Measurements from ENCODE around the gene CAAP1. TPM values are rescaled to one million over a fixed set of nuclear protein-coding genes. Genes with fewer than 3 reads are reported as not detected.
"Not testable (repeated sequence)": the region's sequence is repeated elsewhere in the genome, so short reads cannot be mapped to it uniquely, and the experiment has no call there.

CAAP1 gene
- total and polyA plus RNA-seq, 10 donors: 10.6 to 22.3 (median 13.6) TPM

DNA sequence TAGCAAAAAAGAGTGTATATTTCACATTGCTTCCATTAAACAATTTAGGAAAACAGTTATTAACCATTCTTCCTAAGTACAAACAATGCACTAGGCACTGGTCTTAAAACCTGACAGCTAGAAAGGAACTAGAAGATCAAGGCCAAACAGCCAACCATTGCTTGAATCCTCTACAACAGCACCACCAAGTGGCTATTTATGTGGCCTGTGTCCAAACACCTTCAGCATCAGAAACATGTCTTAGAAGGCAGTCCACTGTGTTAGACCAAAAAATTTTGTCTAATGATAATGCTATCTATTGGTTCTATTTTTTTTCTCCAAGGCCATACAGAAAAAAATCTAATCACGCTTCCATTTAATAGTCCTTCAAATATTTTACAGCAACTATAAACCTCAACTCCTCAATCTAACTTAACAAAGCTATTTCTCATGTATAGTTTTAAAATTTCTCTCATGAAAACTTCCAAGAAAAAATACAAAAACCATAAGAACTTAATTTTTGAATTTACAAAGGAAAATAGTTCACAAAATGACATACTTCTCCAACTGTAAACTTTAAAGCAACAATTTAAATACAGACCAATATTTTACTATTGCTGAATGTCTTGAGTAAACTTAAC is 36.1 kb downstream of the CAAP1 start:
- 90 to 100% (median 95%) methylated on average over 1 of the region's 1 CpG for WGBS, 5 donors
- Histone ChIP-seq H3K36me3 (peaks cover 0 to 99% (median 45%) of the 10 kb centered on the region in 6 donors), H3K4me3 (no peak overlapping the region), H3K27me3 (replicated peaks in 1 of 7) (no peaks in the 10 kb centered on the region), H3K27ac (no peak overlapping the region), H3K9me3 (no peaks in the 10 kb centered on the region), H3K4me1 (no peaks in the 10 kb centered on the region)
- no peak for DNase-seq
- intact Hi-C loops (cut with DNase I; ENCODE audit: low total_unique reads): loop anchor here (10.0 kb wide), 1 partner anchor 112 kb away; no protein-coding TSS in a partner anchor
- TF ChIP-seq POLR2A (IDR thresholded peaks at IDR 0.05) (no peak), POLR2AphosphoS5 (IDR thresholded peaks at IDR 0.05) (no peak)
- TF ChIP-seq, protein P1, sequence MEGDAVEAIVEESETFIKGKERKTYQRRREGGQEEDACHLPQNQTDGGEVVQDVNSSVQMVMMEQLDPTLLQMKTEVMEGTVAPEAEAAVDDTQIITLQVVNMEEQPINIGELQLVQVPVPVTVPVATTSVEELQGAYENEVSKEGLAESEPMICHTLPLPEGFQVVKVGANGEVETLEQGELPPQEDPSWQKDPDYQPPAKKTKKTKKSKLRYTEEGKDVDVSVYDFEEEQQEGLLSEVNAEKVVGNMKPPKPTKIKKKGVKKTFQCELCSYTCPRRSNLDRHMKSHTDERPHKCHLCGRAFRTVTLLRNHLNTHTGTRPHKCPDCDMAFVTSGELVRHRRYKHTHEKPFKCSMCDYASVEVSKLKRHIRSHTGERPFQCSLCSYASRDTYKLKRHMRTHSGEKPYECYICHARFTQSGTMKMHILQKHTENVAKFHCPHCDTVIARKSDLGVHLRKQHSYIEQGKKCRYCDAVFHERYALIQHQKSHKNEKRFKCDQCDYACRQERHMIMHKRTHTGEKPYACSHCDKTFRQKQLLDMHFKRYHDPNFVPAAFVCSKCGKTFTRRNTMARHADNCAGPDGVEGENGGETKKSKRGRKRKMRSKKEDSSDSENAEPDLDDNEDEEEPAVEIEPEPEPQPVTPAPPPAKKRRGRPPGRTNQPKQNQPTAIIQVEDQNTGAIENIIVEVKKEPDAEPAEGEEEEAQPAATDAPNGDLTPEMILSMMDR (IDR thresholded peaks at IDR 0.05 in 8 of 11, conservative IDR thresholded peaks at IDR 0.05 in 3 of 11): peak in 4 of 11 experiments; percentile 10 to 28 (median 18)

- 72 to 96% (median 95%) methylated on average over 2 of the region's 2 CpGs for WGBS, 5 donors
- Histone ChIP-seq H3K9me3 (no peaks in the 10 kb centered on the region), H3K27me3 (replicated peaks in 1 of 7) (no peaks in the 10 kb centered on the region), H3K36me3 (peaks cover 0 to 95% (median 31%) of the 10 kb centered on the region in 6 donors), H3K27ac (no peak overlapping the region), H3K4me3 (no peak overlapping the region), H3K4me1 (no peaks in the 10 kb centered on the region)
- intact Hi-C loops (cut with DNase I; ENCODE audit: low total_unique reads): loop anchor here (10.0 kb wide), 1 partner anchor 106 kb away; no protein-coding TSS in a partner anchor
- no peak for DNase-seq
- no peak for TF ChIP-seq POLR2AphosphoS5 (IDR thresholded peaks at IDR 0.05)
- TF ChIP-seq POLR2A (IDR thresholded peaks at IDR 0.05): no peak
- TF ChIP-seq, protein P1 (IDR thresholded peaks at IDR 0.05 in 8 of 11, conservative IDR thresholded peaks at IDR 0.05 in 3 of 11): no peak
Measured at GRCh38 chr9:26850995-26851394, 41.6 kb downstream of the CAAP1 start.

GRCh38 chr9:26833792-26834191 is 58.8 kb downstream of the CAAP1 start:
- Histone ChIP-seq H3K36me3 (peaks cover 0 to 5% (median 0%) of the 10 kb centered on the region in 6 donors), H3K27ac (no peak overlapping the region), H3K27me3 (replicated peaks in 1 of 7) (no peaks in the 10 kb centered on the region), H3K4me3 (no peak overlapping the region), H3K9me3 (peaks cover 0 to 12% (median 0%) of the 10 kb centered on the region in 8 donors), H3K4me1 (peaks cover 0 to 4% (median 0%) of the 10 kb centered on the region in 6 donors)
- no peak for DNase-seq
- 31 to 39% (median 32%) methylated on average over 6 of the region's 6 CpGs for WGBS, 5 donors
- peak in 1 of 3 donors; percentile 20 for TF ChIP-seq POLR2AphosphoS5 (IDR thresholded peaks at IDR 0.05)
- TF ChIP-seq POLR2A (IDR thresholded peaks at IDR 0.05): no peak
- TF ChIP-seq, protein P1 (IDR thresholded peaks at IDR 0.05 in 8 of 11, conservative IDR thresholded peaks at IDR 0.05 in 3 of 11): no peak
- intact Hi-C loops (cut with DNase I; ENCODE audit: low total_unique reads): no loop called here

GRCh38 chr9:26828391-26828955 is 64.1 kb downstream of the CAAP1 start:
- DNase-seq; H3K36me3 ChIP-seq; H3K27me3 ChIP-seq (replicated peaks in 1 of 7); H3K27ac ChIP-seq; H3K4me3 ChIP-seq; intact Hi-C loops (cut with DNase I; ENCODE audit: low total_unique reads); H3K4me1 ChIP-seq: not testable (repeated sequence)
- 51 to 77% (median 64%) methylated on average over 4 of the region's 4 CpGs for WGBS, 5 donors
- peaks cover 0 to 12% (median 0%) of the 10 kb centered on the region in 8 donors for H3K9me3 ChIP-seq
